NCI-H82 treated with DMSO at 0.1 percent for 48 hours (cell line): Measurements from ENCODE around the gene EPB42.
"Not testable (repeated sequence)": the region's sequence is repeated elsewhere in the genome, so short reads cannot be mapped to it uniquely, and the experiment has no call there.

ENCODE experiments used
- DNase-seq: peaks from one replicate; lab custom pipeline; 2025; ENCODE audit not compliant: unreplicated experiment; lab: John Stamatoyannopoulos, UW

EPB42 gene

GRCh38 chr15:43213466-43213865 lies 7.4 kb downstream of the EPB42 start:
- no peak for DNase-seq

- DNase-seq: no peak
Observed at GRCh38 chr15:43212951-43213350, 7.9 kb downstream of the EPB42 start.

DNA sequence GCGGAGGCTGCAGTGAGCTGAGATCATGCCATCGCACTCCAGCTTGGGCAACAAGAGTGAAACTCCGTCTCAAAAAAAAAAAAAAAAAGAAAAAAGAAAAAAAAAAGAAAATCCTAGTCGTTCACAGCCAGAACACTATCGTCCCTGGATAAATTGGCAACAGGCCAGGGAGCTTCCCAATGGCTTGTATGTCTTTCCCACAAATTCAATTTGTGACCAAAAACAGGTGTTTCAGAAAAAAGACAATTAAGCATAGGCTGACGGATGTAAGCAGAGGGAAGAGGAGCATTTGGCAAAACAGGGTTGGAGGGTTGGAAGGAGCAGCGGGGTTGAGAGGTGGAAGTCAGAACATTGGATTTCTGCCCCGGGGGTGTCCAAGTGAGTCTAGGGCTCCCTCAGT lies 8.5 kb downstream of the EPB42 start:
- no peak for DNase-seq

DNA sequence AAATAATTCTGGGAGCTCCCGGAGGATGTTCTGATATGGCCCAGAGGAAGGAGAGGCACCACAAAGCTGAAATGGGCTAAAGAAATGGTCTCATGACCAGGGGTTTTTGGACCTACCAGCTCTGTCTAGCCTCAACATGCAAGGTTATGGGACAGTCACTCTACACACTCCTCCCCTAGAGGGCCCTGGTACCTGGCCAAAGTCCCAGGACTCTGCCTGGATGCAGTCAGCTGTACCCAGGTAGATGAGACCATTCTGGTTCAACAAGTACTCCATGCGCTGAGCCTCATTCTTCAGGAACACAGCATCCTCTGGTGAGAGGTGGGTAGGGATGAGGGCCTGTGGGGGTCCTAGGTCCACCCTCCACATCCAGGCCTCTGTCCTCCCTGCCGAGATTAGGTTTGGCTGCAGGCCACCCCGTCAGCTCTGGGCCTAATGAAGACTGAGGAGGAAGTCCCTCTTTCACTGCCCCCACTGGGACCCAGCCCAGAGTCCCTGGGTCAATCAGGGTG lies 9.5 kb downstream of the EPB42 start:
- DNase-seq: no peak

DNA sequence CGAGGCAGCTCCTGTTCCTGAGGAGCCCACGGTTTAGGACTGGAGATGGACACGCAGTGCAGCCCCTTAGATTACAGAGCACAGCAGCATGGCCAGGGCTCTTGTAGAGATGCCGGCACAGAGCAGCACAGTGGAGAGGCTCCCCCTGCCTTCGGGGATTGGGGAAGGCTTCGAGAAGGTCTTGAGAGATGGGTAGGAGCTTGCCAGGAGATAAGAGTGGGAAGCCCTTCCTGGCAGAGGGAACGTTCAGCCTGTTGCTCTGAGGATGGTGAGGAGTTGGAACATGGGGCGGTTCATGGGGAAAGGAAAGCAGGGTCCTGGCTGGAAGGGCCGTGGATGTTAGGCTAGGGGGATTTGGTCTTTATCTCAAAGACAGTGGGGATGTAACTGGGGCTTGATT lies 10.0 kb downstream of the EPB42 start:
- no peak for DNase-seq

GRCh38 chr15:43210172-43210745 lies 10.6 kb downstream of the EPB42 start:
- DNase-seq: no peak

DNA sequence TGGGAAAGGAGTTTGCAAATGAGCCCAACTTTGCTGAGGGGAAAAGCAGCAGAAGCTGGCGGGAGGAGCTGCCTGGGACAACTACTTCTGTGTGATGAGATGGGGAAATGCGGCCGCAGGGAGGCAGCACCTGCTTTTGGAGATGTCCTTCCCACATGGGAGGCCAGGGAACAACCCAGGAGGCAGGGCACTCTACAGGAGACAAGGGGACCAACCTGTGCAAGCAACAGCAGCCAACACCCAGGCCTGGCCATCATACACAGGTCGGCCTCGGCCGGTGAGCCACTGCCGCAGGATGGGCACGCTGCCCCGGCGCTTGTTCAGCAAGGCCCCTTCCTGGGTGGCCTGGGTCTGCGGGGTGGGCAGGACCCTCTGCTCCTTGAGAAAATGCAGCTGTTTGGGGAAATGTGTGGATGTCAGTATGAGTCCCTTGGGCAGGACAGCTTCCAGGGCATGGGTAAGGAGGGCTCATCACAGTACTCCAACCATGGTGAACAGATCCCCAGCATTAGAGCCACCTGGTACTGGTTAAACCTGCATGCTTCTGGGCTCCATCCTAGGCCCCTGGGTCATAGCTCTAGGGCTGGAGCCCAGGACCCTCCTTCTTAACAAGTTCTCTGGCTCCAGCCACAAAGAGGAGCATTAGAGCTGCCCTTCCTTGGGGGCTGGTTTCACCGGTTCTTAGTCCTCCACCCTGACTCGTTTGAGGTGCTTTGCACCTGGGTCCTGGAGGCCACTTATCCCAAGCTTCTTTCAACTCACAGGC lies 11.6 kb downstream of the EPB42 start:
- DNase-seq: no peak

DNA sequence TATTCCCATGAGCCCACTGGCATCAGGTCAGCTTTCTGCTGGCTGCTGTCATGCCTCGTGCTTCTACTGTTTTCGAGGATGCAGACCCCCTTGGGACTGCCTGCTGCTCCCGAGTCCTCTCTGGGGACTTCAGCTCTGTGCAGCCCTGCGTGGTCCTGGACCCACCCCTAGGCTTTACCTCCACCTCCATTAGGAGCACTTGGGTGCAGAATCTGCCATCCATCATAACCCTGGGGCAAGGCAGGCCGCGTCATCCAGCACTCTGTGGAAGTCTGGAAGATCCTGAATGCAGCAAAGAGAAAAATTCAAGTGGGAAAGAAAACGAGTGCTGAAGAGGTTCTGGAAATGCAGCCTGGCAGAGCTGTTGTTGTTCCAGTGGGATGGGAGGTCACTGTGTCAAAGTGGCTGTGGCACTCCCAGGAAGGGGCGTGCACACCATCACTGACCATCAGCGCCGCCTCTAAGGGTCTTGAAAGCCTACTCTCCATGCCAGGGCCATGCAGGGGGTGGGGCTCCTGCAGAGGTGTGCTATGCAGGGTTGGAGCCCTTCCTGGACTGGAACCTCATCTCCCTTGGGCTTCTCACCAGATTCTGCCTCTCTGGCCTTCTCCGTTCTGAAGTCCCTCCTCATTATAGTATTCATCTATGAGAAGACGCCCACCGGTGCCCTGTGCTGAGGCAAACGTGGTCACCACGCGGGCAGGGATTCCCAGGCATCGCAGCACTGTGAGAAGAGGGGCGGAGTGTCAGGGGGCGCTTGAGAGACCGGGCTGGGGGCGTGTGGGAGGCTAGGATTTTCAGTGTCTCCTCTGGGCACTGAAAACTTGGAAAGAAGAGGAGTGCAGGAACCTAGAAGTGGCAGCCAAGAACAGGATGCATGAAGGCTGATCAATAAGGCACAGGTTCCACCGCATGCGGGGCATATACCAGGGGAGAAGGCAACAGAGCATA lies 12.5 kb downstream of the EPB42 start:
- DNase-seq: no peak

GRCh38 chr15:43207024-43207423 lies 13.8 kb downstream of the EPB42 start:
- no peak for DNase-seq

DNA sequence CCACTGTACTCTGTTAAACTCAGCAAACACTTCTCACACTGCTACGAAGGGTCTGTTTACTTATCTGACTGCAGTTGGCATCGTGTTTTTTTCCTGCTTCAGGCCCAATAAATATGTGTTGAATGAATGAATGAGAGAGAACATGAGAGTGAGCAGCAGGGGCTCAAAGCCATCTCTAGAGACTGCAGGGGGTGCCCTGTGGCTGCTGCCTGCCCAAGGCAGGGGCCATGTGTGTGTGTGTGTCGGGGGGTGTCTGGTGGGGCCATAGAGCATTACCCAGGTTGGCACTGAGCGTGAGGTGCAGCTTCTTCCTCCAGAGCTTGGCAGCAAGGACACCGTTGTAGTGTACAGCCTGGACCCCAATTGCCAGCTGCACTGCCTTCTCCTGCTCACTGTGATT lies 14.8 kb downstream of the EPB42 start:
- no peak for DNase-seq

- DNase-seq: peak; percentile 6
Observed at GRCh38 chr15:43204016-43204901, 16.6 kb downstream of the EPB42 start.

- DNase-seq: no peak
Observed at GRCh38 chr15:43199945-43200488, 20.8 kb downstream of the EPB42 start.

DNA sequence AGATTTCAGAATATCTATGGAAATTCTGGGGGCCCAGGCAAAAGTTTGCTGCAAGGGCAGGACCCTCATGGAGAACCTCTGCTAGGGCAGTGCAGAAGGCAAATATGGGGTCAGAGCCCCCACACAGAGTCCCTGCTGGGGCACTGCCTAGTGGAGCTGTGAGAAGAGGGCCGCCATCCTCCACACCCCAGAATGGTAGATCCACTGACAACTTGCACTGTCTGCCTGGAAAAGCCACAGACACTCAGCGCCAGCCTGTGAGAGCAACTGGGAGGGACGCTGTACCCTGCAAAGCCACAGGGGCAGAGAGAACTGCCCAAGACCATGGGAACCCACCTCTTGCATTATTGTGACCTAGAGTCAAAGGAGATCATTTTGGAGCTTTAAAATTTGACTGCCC lies 21.8 kb downstream of the EPB42 start:
- DNase-seq: no peak

DNA sequence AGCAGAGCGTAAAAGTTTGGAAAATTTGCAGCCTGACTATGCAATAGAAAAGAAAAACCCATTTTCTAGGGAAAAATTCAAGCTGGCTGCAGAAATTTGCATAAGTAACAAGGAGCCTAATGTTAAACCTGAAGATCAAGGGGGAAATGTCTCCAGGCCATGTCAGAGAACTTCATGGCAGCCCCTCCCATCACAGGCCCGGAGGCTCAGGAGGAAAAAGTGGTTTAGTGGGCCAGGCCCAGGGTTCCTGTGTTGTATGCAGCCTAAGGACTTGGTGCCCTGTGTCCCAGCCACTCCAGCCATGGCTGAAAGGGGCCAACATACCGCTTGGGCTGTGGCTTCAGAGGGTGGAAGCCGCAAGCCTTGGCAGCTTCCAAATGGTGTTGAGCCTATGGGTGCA lies 22.3 kb downstream of the EPB42 start:
- not testable (repeated sequence) for DNase-seq

- DNase-seq: not testable (repeated sequence)
Observed at GRCh38 chr15:43197773-43198172, 23.0 kb downstream of the EPB42 start.

- no peak for DNase-seq
Observed at GRCh38 chr15:43196760-43197548, 23.9 kb downstream of the EPB42 start.

GRCh38 chr15:43194795-43195194 lies 26.0 kb downstream of the EPB42 start:
- no peak for DNase-seq

GRCh38 chr15:43193710-43194109 lies 27.1 kb downstream of the EPB42 start:
- no peak for DNase-seq

DNA sequence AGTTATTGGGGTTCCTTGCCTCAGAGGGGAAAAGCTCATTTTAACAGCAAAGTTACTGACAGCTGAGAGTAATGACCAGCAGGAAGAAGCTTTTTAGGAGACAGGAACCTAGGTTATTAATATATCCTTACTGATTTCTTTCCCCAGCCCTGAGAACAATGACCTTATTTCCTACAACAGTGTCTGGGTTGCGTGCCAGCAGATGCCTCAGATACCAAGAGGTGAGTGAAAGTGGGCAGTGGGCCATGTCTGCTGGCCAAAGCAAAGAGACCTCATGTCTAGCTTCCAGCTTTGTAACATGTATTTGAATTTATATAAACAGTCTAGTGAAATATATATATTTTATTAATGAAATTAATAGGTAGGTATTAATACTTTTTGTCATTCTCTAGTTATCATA lies 30.6 kb downstream of the EPB42 start:
- DNase-seq: no peak
